DMS 273 (cell line): ENCODE results near the gene EXOC3L4.
A peak's percentile ranks its signal among the peaks of the same experiment; 100 is the strongest.

Experiments
- DNase-seq: peaks from one replicate; lab custom pipeline; 2025; ENCODE audit not compliant: unreplicated experiment; lab: John Stamatoyannopoulos, UW

Gene EXOC3L4

DNA sequence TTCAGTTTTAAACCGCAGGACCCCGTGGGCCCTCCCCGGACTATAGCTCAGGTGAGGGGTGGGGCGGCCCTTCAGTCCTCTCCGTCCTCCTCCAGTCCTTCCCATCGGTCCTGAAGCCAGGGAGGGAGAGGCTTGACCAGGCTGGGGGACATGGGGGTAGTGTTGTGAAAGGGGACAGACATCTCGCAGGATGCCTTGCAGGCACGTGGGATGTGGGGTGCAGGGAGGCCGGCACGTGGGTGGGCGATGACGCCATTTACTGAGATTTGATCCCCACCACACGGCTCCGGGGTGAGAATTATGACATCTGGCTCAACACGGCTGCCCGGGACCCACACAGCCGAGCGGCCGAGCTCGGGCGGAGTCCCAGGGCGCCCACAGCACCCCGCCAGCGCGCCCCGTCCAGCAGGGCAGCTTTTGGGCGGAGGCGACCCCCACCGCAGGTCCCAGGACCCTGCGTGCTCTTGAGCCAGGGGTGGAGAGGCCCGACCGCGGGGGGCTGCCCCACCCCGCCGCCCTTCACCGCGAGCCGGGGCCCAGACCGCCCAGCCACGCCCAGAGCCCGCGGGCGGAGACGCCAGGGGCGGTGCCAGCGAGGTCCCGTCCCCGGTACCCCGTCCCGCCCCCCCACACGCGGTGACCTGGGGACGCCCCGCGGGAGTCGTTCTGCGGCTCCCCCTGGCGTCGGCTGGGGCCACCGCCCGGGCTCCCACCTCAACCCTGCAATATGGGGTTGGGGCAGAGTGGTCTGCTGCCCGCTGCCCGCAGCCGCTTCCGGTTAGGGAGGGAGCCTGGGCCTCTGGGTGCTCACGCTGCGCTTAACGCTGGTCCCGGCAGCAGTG is 3.3 kb upstream of the EXOC3L4 start:
- DNase-seq: peak; percentile 84

GRCh38 chr14:103091883-103092222 is 2.7 kb upstream of the EXOC3L4 start:
- no peak for DNase-seq

DNA sequence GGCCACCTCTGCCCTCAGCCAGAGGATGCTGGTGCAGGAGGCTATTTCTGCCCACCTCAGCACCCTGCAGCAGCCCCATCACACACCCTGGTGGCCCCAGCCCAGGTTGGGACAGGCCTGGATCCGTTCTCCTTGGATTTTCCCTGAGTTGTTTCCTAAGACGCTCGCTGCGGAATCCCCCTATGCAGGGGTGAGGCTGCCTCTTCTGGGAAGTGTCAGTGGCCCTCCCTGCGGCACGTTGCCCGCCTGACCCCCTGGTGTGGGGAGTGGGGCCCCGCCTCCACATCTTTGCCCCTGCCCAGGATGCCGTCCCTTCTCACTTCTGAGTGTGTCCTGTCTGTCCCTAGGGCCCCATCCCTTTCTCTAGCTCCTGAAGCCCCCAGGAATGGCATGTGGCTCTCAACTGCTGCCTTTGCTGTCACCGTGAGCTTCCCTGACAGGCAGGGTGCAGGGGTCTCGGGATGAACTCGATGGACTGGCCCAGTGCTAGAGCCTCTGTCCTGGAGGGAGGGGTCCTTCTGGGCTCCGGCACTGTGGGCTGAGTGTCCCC is 594 bp upstream of the EXOC3L4 start:
- no peak for DNase-seq

GRCh38 chr14:103095210-103095778 is 769 bp downstream of the EXOC3L4 start:
- no peak for DNase-seq

DNA sequence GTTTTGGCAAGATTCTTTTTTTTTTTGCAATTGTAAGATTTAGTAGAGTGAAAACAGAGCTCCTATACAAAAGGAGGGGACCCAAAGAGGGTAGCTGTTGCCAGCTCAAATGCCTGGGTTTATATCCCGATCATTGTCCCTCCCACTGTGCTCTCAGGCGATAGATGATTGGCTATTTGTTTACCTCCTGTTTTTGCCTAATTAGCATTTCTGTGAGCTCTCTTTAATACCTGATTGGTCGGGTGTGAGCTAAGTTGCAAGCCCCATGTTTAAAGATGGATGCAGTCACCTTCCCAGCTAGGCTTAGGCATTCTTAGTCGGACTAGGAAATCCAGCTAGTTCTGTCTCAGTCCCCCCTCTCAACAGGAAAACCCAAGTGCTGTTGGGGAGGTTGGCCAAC is 1.9 kb downstream of the EXOC3L4 start:
- DNase-seq: no peak

- DNase-seq: no peak
Measured at GRCh38 chr14:103097244-103097993, 2.9 kb downstream of the EXOC3L4 start.

- no peak for DNase-seq
Measured at GRCh38 chr14:103097994-103098957, 3.8 kb downstream of the EXOC3L4 start.

- DNase-seq: no peak
Measured at GRCh38 chr14:103099081-103099732, 4.7 kb downstream of the EXOC3L4 start.

DNA sequence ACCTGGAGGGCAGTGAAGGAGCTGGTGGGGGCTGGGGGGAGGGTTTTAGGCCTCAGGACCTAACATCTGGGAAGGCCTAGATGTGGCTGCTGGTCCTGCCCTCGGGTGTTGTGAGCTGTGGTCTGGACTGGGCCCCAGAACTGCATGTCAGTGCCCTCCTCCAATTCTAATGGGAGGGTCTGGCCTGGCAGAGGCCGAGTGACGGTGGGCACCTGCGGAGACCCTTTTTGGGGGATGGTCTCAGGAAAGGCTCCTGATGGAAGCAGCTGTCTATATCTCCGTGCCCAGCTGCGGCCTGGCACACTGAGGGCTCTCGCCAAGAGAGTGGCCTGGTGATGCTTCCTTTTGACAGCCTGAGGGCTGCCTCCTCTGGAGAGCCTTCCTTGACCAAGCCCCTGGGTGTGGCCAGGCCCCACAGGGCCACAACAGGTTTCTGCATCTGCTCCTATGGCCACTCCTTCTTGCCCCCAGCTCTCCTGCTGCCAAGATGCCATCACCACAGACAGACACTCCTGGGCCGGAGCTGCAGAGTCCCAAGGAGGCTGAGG is 5.3 kb downstream of the EXOC3L4 start:
- DNase-seq: no peak

DNA sequence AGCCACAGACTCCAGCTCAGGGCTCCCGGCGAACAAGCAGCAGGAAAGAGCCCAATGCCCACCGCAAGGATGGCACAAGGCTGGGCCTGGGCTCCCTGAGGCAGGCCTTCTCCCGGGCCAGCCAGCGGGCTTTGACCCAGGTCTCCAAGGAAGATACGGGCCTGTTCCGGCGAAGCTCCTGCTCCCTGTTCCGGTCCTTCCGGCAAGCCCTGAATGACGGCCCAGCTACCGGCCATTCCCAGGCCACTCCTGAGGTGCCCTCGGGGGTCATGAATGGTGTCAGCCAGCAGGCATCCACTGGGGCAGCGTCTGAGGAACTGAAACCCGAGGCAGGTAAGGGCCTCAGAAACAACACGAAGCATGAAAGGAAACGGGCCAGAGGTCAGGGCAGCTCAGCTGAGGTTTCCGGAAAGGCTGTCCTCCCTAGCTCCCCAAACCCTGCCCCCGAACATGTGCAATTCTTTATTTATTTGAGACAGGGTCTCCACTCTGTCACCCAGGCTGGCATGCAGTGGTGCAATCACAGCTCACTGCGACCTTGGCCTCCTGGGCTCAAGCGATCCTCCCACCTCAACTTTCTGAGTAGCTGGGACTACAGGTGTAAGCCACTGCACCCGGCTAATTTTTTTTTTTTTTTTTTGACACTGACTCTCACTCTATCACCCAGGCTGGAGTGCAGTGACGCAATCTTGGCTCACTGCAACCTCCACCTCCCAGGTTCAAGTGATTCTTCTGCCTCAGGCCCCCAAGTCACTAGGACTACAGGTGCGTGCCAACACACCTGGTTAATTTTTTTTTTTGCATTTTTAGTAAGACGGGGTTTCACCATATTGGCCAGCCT is 6.0 kb downstream of the EXOC3L4 start:
- DNase-seq: no peak

DNA sequence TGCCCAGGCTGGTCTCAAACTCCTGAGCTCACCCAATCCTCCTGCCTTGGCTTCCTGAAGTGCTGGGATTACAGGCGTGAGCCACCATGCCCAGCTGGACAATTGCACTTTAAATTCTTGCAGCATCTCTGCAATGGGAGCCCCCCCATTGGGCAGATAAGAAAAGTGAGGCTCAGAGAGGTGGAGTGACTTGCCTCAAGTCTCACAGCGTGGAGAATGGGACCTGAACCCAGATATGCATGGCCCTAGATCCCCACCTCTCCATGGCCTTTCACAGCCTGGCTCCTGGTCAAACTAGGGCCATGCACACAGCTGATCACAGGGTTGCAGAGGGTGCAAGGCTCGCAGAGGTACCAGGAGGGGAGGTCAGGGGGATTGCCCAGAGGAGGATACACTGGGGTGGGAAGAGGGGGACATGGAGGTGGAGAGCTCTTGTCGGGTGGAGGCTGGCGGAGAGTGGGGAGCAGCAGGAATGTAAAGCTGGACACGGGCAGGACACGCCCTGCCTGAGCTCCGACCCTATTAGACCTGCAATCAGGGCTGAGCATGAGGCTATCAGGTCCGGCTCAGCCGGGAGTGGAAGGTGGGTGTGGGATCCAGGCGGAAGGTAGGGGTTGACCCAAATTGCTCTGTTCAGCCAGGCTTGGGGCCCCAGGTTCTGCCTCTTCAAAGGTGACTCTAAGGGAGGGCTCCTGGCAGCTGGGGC is 6.9 kb downstream of the EXOC3L4 start:
- DNase-seq: peak; percentile 33

DNA sequence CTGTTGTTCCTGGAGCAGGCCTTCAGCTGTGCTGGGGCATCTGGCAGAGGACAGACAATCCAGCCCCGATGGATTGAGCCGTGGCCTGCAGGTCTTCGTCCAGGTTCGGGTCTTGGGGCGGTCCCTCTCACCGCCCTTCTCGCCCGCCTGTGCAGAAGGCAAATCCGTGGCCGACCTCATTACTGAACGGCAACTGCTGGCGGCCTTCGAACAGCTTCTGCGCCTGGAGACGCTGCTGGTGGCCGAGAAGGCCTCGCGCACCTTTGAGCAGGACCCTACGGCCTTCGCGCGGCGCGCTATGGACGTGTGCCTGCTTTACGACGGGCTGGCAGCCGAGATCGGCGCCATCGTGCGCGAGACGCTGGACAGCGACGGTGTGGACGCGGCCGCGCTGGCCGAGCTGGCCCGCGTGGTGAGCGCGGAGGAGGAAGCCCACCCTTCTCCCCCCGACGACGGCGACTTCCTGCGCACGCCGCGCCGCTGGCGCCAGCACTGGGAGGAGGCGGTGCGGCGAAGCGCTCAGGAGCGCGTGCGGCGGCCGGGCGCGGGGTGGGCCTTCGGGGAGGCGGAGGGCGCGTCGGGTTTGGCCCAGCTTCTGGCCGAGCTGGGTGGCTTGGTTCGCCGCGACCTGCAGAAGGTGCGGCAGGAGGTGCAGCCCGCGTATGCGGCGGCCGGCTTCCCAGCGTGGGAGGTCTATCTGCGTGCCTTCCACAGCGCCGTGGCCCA is 7.6 kb downstream of the EXOC3L4 start:
- DNase-seq: no peak

DNA sequence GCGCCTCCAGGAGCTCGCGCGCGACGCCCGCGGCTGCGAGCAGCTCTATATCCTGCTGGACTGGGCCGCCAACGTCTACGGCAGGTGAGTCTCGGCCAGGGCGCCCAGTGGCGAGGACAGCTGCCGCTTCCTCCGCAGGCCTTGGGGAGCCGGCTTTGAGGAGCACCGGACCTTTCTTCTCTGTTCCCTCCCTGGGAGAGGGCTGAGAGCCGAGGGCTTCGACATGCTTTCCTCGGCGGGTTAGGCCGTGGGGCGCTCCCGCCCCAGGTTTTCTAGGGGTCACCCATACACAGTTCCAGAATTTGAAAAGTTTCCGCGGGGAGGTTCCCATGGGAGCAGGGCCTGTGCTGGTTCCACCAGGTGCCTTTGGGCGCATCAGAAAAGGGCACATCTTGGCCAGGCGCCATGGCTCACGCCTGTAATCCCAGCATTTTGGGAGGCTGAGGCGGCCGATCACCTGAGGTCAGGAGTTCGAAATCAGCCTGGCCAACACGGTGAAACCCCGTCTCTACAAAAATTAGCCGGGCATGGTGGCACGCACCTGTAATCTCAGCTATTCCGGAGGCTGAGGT is 8.2 kb downstream of the EXOC3L4 start:
- DNase-seq: no peak

DNA sequence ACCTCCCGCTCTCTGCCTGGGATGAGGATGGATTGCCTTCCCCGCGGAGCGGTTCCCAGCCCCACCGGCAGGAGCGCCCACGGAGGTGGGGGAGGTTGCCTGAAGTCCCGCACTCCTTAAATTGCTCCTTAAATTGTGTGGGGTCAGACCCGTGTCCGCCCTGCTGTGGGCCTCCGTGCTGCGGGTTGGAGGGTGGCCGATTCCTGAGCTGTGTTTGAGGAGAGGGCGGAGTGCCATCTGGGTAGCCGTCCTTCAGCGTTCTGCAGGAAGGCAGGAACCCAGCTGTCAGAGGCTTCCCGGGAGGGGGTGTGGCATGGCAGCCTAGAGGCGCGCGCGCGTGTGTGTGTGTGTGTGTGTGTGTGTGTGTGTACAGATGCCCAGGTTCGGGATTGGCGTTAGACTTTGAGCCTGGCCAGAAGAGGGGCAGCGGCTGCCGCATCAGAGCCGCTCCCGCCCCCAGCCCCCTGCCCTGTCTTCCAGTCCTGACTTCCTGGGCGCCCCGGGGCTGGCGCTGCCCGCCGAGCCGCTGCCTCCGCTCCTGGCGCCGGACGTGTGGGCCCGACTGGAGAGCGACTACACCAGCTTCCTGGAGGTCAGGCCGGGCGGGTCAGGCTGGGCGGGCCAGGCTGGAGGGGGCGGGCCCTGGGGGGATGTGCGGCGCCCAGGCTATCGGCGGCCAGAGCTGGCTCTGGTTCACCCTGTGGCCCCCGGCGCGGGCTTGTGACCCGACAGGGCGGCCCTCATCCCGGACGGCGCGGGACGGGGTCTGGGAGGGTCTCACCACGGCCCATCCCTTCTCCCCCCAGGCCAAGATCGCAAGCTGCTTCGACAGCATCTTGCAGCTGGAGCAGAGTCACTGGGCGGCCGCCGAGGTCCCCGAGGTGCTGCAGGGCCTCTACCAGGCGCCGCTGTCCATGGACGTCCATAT is 9.2 kb downstream of the EXOC3L4 start:
- peak; percentile 96 for DNase-seq

- DNase-seq: peak; percentile 59
Measured at GRCh38 chr14:103104389-103104653, 9.8 kb downstream of the EXOC3L4 start.

DNA sequence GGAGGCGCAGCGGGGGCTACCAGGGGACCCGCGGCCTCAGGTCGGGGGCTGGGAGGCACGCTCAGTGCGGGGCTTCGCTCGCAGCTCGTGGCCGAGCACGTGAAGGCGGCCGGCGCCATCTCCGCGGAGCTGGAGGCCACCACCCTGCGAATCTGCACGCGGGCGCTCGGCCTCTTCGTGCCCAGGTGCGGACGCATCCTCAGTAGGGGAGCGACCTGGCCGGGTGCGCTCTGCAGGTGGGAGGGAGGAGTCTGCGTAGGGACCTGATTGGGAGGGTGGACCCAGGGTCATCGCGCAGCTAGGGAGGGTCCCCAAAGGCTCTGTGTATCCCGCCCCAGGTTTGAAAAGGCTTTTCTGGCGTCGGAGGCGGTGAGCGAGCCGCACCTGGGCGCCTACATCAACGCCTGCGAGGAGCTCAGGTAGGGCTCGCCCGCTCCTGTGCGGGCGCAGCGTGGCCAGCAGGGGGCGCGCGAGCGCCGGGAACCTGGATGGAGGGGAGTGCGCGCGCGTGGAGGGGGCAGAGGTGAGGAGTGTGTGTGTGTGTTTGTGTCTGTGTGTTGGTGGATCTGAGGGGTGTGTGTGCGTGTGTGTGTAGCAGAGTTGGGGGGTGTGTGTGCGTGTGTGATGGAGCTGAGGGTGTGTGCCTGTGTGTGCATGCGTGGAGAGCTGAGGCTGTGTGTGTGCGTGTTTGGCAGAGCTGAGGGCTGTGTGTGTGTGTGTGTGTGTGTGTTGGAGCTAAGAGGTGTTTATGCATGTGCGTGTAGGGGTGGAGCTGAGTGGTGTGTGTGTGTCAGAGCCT is 10.3 kb downstream of the EXOC3L4 start:
- peak; percentile 79 for DNase-seq
